Measurements from ENCODE around the gene KCNH5.

The KCNH5 gene

DNA sequence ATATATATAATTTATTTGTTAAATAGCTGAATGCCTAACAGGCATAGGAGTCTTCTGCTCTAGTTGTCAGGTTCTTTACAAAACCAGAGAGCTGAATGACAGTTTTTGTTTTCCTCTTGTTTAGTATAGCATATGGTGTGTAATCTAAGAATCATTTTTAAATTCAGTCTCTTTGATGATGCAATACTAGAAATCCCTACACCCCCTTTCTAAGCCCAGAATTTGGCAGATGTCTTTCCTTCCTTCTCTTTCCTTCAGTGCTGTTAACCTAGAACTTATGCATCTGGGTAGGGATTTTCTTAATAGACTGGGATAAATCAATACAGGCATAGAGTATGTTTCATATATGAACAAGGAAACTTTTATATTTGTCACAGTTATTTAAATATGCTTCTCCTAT, 198.1 kb downstream of the KCNH5 start:
- no peak for DNase-seq (ENCODE audit: extremely low spot score)
- ChIA-PET CTCF (no interaction called here), POLR2A (no interaction called here)
- TF ChIP-seq SUZ12 (IDR thresholded peaks at IDR 0.05) (no peak), HDGF (IDR thresholded peaks at IDR 0.05; ENCODE audit: borderline replicate concordance) (no peak), NFRKB (IDR thresholded peaks at IDR 0.05) (no peak), TARDBP (IDR thresholded peaks at IDR 0.05) (no peak), CTBP1 (IDR thresholded peaks at IDR 0.05; ENCODE audit: borderline replicate concordance) (no peak), ARNT (IDR thresholded peaks at IDR 0.05) (no peak), ZNF384 (IDR thresholded peaks at IDR 0.05) (no peak), FOXK2 (IDR thresholded peaks at IDR 0.05) (no peak), SP1 (IDR thresholded peaks at IDR 0.05) (no peak), L3MBTL2 (conservative IDR thresholded peaks at IDR 0.05) (no peak), FOXA1 (IDR thresholded peaks at IDR 0.05) (no peak), BHLHE40 (IDR thresholded peaks at IDR 0.05; ENCODE audit: borderline replicate concordance) (no peak), ELF4 (IDR thresholded peaks at IDR 0.05) (no peak), FOXM1 (IDR thresholded peaks at IDR 0.05; ENCODE audit: borderline replicate concordance) (no peak), LEF1 (IDR thresholded peaks at IDR 0.05; ENCODE audit: borderline replicate concordance) (no peak)
- TF ChIP-seq, protein P1, sequence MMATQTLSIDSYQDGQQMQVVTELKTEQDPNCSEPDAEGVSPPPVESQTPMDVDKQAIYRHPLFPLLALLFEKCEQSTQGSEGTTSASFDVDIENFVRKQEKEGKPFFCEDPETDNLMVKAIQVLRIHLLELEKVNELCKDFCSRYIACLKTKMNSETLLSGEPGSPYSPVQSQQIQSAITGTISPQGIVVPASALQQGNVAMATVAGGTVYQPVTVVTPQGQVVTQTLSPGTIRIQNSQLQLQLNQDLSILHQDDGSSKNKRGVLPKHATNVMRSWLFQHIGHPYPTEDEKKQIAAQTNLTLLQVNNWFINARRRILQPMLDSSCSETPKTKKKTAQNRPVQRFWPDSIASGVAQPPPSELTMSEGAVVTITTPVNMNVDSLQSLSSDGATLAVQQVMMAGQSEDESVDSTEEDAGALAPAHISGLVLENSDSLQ (IDR thresholded peaks at IDR 0.05) = no peak

DNA sequence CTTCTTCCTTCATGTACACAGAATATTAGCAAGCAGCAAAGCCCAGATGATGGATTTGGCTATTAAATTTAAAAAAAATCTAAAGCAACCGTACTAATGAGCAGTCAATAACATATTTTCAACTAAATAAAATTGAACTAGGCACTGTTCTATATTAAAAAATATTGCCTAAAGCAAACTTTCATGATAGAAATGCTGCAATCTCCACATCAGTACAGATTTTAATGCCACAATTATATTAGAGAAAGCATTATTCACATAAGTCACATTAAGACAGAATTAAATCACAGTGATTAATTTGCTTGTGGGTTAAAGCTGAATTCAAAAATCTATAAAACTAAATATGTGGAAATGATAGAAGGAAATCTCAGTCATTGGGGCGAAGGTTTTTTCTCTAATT, 200.7 kb downstream of the KCNH5 start:
- CTCF ChIA-PET = no interaction called here

DNA sequence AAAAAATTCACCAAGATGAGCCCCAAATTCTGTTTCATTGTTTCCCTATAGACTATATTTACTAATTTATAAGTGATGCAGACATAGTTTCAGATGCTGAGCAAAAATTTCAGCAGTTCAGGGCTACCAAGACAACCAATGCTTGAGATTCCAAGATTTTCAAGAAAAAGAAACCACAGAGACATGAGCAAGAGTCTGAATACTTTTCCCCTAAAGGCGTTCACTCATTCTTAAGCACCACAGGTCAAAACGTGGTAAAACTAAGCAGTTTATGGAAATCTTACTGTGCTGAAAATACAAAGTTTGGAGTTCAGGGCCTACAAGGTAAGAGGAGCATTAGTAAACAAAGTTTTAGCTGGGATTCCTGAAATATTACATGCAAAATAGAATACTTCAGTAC, 221.2 kb downstream of the KCNH5 start:
- DNase-seq (ENCODE audit: extremely low spot score) = no peak
- no peak for TF ChIP-seq ELF4 (IDR thresholded peaks at IDR 0.05)
- no peak for TF ChIP-seq ZNF384 (IDR thresholded peaks at IDR 0.05)
- no peak for TF ChIP-seq LEF1 (IDR thresholded peaks at IDR 0.05; ENCODE audit: borderline replicate concordance)
- TF ChIP-seq FOXA1 (IDR thresholded peaks at IDR 0.05) = no peak
- TF ChIP-seq FOXK2 (IDR thresholded peaks at IDR 0.05) = no peak
- no peak for TF ChIP-seq ARNT (IDR thresholded peaks at IDR 0.05)
- TF ChIP-seq SUZ12 (IDR thresholded peaks at IDR 0.05) = no peak
- no peak for TF ChIP-seq SP1 (IDR thresholded peaks at IDR 0.05)
- no peak for TF ChIP-seq L3MBTL2 (conservative IDR thresholded peaks at IDR 0.05)
- no peak for TF ChIP-seq FOXM1 (IDR thresholded peaks at IDR 0.05; ENCODE audit: borderline replicate concordance)
- no peak for TF ChIP-seq TARDBP (IDR thresholded peaks at IDR 0.05)
- no peak for TF ChIP-seq HDGF (IDR thresholded peaks at IDR 0.05; ENCODE audit: borderline replicate concordance)
- TF ChIP-seq, protein P1 (IDR thresholded peaks at IDR 0.05) = no peak
- no peak for TF ChIP-seq CTBP1 (IDR thresholded peaks at IDR 0.05; ENCODE audit: borderline replicate concordance)
- TF ChIP-seq BHLHE40 (IDR thresholded peaks at IDR 0.05; ENCODE audit: borderline replicate concordance) = no peak
- no peak for TF ChIP-seq NFRKB (IDR thresholded peaks at IDR 0.05)
- CTCF ChIA-PET = no interaction called here
- POLR2A ChIA-PET = no interaction called here

More for the DNA sequence above, 200.7 kb downstream of the KCNH5 start:
- TF ChIP-seq LEF1 (IDR thresholded peaks at IDR 0.05; ENCODE audit: borderline replicate concordance) = no peak
- TF ChIP-seq ZNF384 (IDR thresholded peaks at IDR 0.05) = no peak
- TF ChIP-seq NFRKB (IDR thresholded peaks at IDR 0.05) = no peak
- no peak for TF ChIP-seq L3MBTL2 (conservative IDR thresholded peaks at IDR 0.05)
- no peak for TF ChIP-seq ELF4 (IDR thresholded peaks at IDR 0.05)
- TF ChIP-seq, protein P1 (IDR thresholded peaks at IDR 0.05) = no peak
- no peak for TF ChIP-seq ARNT (IDR thresholded peaks at IDR 0.05)
- TF ChIP-seq FOXA1 (IDR thresholded peaks at IDR 0.05) = no peak
- no peak for TF ChIP-seq FOXK2 (IDR thresholded peaks at IDR 0.05)
- POLR2A ChIA-PET = no interaction called here
- no peak for DNase-seq (ENCODE audit: extremely low spot score)

DNA sequence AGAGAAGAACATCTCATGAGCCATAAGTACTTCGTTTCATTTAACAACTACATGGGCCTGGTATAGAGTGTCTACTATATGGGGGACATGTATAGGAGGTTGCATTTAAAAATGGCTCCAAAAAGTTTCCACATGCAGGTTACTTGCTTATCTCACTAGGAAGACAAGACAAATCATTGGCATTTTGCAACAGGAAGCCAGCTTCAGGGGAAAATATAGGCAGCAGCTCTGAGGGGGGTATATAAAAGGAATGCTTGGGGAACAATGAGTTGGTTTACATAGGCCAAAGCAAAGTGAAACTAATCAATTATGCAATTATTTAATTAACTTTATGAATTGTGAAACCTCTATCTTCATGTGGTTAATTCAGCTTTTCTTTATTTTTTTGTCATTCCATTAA, 225.3 kb downstream of the KCNH5 start:
- CTCF ChIA-PET = no interaction called here
- POLR2A ChIA-PET = no interaction called here
- DNase-seq (ENCODE audit: extremely low spot score) = no peak
- TF ChIP-seq L3MBTL2 (conservative IDR thresholded peaks at IDR 0.05) = no peak
- no peak for TF ChIP-seq FOXA1 (IDR thresholded peaks at IDR 0.05)
- TF ChIP-seq FOXK2 (IDR thresholded peaks at IDR 0.05) = no peak
- TF ChIP-seq LEF1 (IDR thresholded peaks at IDR 0.05; ENCODE audit: borderline replicate concordance) = no peak
- no peak for TF ChIP-seq HDGF (IDR thresholded peaks at IDR 0.05; ENCODE audit: borderline replicate concordance)

DNA sequence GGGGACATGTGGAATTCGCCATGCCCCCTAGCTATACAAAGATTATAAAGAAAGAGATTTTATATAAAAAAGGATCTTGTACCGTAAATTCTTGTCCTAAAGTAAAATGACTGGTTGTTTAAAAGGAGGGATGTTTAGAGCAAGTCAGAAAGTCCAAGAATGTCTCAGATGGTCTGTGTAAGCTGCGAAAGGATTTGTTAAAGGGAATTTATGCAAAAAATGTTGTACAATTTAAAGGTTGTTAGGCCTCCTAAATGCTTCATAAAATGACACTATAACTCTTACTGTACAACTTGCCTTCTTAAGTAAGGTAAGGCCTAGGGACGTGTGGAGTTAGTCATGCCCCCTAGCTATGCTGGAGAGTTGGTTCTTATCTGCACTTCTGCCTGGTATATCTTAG, 237.6 kb downstream of the KCNH5 start:
- TF ChIP-seq L3MBTL2 (conservative IDR thresholded peaks at IDR 0.05) (no peak), SP1 (IDR thresholded peaks at IDR 0.05) (no peak), FOXA1 (IDR thresholded peaks at IDR 0.05) (no peak), BHLHE40 (IDR thresholded peaks at IDR 0.05; ENCODE audit: borderline replicate concordance) (no peak), SUZ12 (IDR thresholded peaks at IDR 0.05) (no peak), ARNT (IDR thresholded peaks at IDR 0.05) (no peak), FOXK2 (IDR thresholded peaks at IDR 0.05) (no peak), CTBP1 (IDR thresholded peaks at IDR 0.05; ENCODE audit: borderline replicate concordance) (no peak), NFRKB (IDR thresholded peaks at IDR 0.05) (no peak), LEF1 (IDR thresholded peaks at IDR 0.05; ENCODE audit: borderline replicate concordance) (no peak), FOXM1 (IDR thresholded peaks at IDR 0.05; ENCODE audit: borderline replicate concordance) (no peak), ZNF384 (IDR thresholded peaks at IDR 0.05) (no peak), ELF4 (IDR thresholded peaks at IDR 0.05) (no peak), TARDBP (IDR thresholded peaks at IDR 0.05) (no peak), HDGF (IDR thresholded peaks at IDR 0.05; ENCODE audit: borderline replicate concordance) (no peak)
- TF ChIP-seq, protein P1 (IDR thresholded peaks at IDR 0.05) = no peak
- ChIA-PET CTCF (interaction anchor here (0.7 kb wide), 1 partner anchor 240 kb away, joined by 4 read pairs; no protein-coding TSS in a partner anchor), POLR2A (no interaction called here)
- no peak for DNase-seq (ENCODE audit: extremely low spot score)

DNA sequence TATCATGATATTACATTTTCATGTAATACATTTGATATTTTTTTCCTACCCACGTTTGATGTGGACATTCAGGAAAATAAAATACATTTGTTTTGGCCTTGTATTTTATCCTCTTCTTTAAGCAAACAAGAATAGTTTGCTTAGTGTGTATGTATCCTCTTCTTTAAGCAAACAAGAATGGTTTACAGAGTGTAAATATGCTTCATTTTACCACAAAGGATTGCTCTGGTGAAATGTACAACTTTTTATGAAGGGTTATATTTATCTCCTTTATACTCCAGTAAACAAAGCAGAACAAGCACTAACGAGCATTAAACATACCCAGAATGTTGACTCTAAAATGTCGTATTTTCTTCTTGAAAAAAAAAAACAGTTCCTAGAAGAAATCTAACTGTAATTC, 244.7 kb downstream of the KCNH5 start:
- ChIA-PET CTCF (no interaction called here), POLR2A (no interaction called here)
- TF ChIP-seq L3MBTL2 (conservative IDR thresholded peaks at IDR 0.05) = no peak
- TF ChIP-seq SUZ12 (IDR thresholded peaks at IDR 0.05) = no peak
- TF ChIP-seq HDGF (IDR thresholded peaks at IDR 0.05; ENCODE audit: borderline replicate concordance) = no peak
- no peak for TF ChIP-seq ZNF384 (IDR thresholded peaks at IDR 0.05)
- DNase-seq (ENCODE audit: extremely low spot score) = no peak

All from HEK293T (cell line).